A673 (cell line): ENCODE results near the gene MEX3D. TPM values are rescaled to one million over a fixed set of nuclear protein-coding genes. Genes with fewer than 3 reads are reported as not detected.

Experiments
- BruUV-seq: library from RNA; stranded (reverse); fragments of 400-500 nt; replicated peaks from 2 replicates; lab custom pipeline; 2021; lab: Mats Ljungman, UMichigan
- CTCF ChIA-PET: fragments of 300-600 bp; sonication (Branson Sonifier 250); formaldehyde crosslinking; loops from one replicate; lab custom pipeline; 2022; ENCODE audit warnings: antibody characterized with exemption; lab: Charles Lee
- POLR2A ChIA-PET: fragments of 300-600 bp; sonication (Branson Sonifier 250); formaldehyde crosslinking; loops from one replicate; lab custom pipeline; 2022; ENCODE audit warnings: antibody characterized with exemption; ENCODE audit not compliant: low non-redundant PET; lab: Charles Lee
- DNase-seq: peaks from one replicate; pipeline ENCODE4 v3.0.0-alpha.2; 2015; ENCODE audit warnings: low spot score
- H3K27ac ChIP-seq: fragments of 200-600 bp; sonication (generic); 2 replicates; pipeline ENCODE4 v1.5.1; 2016; ENCODE audit warnings: mixed run types, low read depth, mild to moderate bottlenecking, mixed read lengths, antibody characterized with exemption, low read length; ENCODE audit not compliant: poor library complexity, severe bottlenecking
- H3K27me3 ChIP-seq: fragments of 200-600 bp; sonication (generic); replicated peaks from 2 replicates; pipeline ENCODE4 v1.6.1; 2017; ENCODE audit warnings: mixed run types, low read depth, mild to moderate bottlenecking, mixed read lengths, antibody characterized with exemption, low read length; ENCODE audit not compliant: insufficient read depth, poor library complexity
- H3K36me3 ChIP-seq: fragments of 200-600 bp; sonication (generic); 2 replicates; pipeline ENCODE4 v1.6.1; 2016; ENCODE audit warnings: mixed run types, mild to moderate bottlenecking, mixed read lengths, antibody characterized with exemption, low read length; ENCODE audit not compliant: insufficient read depth, poor library complexity, severe bottlenecking
- H3K4me1 ChIP-seq: fragments of 200-600 bp; sonication (generic); 2 replicates; pipeline ENCODE4 v1.6.1; 2017; ENCODE audit warnings: mixed run types, mild to moderate bottlenecking, mixed read lengths, antibody characterized with exemption, low read length; ENCODE audit not compliant: insufficient read depth, poor library complexity, severe bottlenecking
- H3K4me3 ChIP-seq: fragments of 200-600 bp; sonication (generic); 2 replicates; pipeline ENCODE4 v1.5.1; 2016; ENCODE audit warnings: low read depth, mixed run types, mild to moderate bottlenecking, mixed read lengths, low read length; ENCODE audit not compliant: poor library complexity, severe bottlenecking
- H3K9me3 ChIP-seq: fragments of 200-600 bp; sonication (generic); 2 replicates; pipeline ENCODE4 v1.6.1; 2016; ENCODE audit warnings: mixed run types, low read depth, mild to moderate bottlenecking, mixed read lengths, antibody characterized with exemption, low read length; ENCODE audit not compliant: poor library complexity, severe bottlenecking
- EZH2 ChIP-seq: fragments of 200-600 bp; sonication (generic); IDR thresholded peaks from 2 replicates; pipeline ENCODE4 v1.6.1; 2017; ENCODE audit warnings: borderline replicate concordance, low read depth, mild to moderate bottlenecking, mixed read lengths, antibody characterized with exemption, low read length; ENCODE audit not compliant: poor library complexity, severe bottlenecking
- intact Hi-C: fragments of 100-400 bp; cut with micrococcal nuclease; formaldehyde crosslinking; loops from one replicate; pipeline ENCODE4 v1.10.0; 2022; ENCODE audit not compliant: unreplicated experiment
- total RNA-seq: library from RNA; stranded (reverse); gene quantifications from 2 replicates; pipeline ENCODE4 v1.2.3, GENCODE V29; 2021
- TF ChIP-seq, protein P1 (sequence below): fragments of 300-800, 200-600 bp; sonication (generic); conservative IDR thresholded peaks from 2 replicates; pipeline ENCODE4 v1.5.1; 2017; ENCODE audit warnings: low read depth, mild to moderate bottlenecking, antibody characterized with exemption, low read length, moderate library complexity, mixed read lengths

MEX3D gene
- total RNA-seq, 1 experiment from 2014 or later = 60.0 TPM

- Histone ChIP-seq H3K4me1 (peaks cover 4% of the 10 kb centered on the region), H3K27ac (no peak overlapping the region), H3K36me3 (no peaks in the 10 kb centered on the region), H3K4me3 (no peak overlapping the region), H3K9me3 (no peaks in the 10 kb centered on the region), H3K27me3 (peaks cover 28% of the 10 kb centered on the region)
- ChIA-PET POLR2A (no interaction called here), CTCF (interaction anchor here (0.5 kb wide), 1 partner anchor 1055 kb away, joined by 5 read pairs; no protein-coding TSS in a partner anchor)
- no peak for DNase-seq
- intact Hi-C loops = no loop called here
- TF ChIP-seq EZH2 = no peak
- TF ChIP-seq, protein P1, sequence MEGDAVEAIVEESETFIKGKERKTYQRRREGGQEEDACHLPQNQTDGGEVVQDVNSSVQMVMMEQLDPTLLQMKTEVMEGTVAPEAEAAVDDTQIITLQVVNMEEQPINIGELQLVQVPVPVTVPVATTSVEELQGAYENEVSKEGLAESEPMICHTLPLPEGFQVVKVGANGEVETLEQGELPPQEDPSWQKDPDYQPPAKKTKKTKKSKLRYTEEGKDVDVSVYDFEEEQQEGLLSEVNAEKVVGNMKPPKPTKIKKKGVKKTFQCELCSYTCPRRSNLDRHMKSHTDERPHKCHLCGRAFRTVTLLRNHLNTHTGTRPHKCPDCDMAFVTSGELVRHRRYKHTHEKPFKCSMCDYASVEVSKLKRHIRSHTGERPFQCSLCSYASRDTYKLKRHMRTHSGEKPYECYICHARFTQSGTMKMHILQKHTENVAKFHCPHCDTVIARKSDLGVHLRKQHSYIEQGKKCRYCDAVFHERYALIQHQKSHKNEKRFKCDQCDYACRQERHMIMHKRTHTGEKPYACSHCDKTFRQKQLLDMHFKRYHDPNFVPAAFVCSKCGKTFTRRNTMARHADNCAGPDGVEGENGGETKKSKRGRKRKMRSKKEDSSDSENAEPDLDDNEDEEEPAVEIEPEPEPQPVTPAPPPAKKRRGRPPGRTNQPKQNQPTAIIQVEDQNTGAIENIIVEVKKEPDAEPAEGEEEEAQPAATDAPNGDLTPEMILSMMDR = no peak
- no TSS peak for BruUV-seq
These were observed 41.9 kb downstream of the MEX3D start for GRCh38 chr19:1526066-1526778.

- Histone ChIP-seq H3K4me3 (no peak overlapping the region), H3K9me3 (no peaks in the 10 kb centered on the region), H3K27me3 (peaks cover 28% of the 10 kb centered on the region), H3K36me3 (no peaks in the 10 kb centered on the region), H3K27ac (no peak overlapping the region), H3K4me1 (peaks cover 4% of the 10 kb centered on the region)
- no TSS peak for BruUV-seq
- ChIA-PET POLR2A (no interaction called here), CTCF (interaction anchor here (0.5 kb wide), 1 partner anchor 1056 kb away, joined by 5 read pairs; no protein-coding TSS in a partner anchor)
- intact Hi-C loops = no loop called here
- TF ChIP-seq EZH2 = no peak
- TF ChIP-seq, protein P1 = no peak
- DNase-seq = no peak
These were observed 42.8 kb downstream of the MEX3D start for GRCh38 chr19:1525343-1525742.

- no TSS peak for BruUV-seq
- DNase-seq = no peak
- Histone ChIP-seq H3K9me3 (no peaks in the 10 kb centered on the region), H3K27me3 (peaks cover 28% of the 10 kb centered on the region), H3K27ac (no peak overlapping the region), H3K4me1 (peaks cover 4% of the 10 kb centered on the region), H3K36me3 (no peaks in the 10 kb centered on the region), H3K4me3 (no peak overlapping the region)
- intact Hi-C loops = no loop called here
- ChIA-PET POLR2A (no interaction called here), CTCF (no interaction called here)
- TF ChIP-seq EZH2 = no peak
- TF ChIP-seq, protein P1 = no peak
These were observed 43.2 kb downstream of the MEX3D start for GRCh38 chr19:1524972-1525325.
